Measurements from ENCODE around the gene IL25.
"Not testable (repeated sequence)": the region's sequence is repeated elsewhere in the genome, so short reads cannot be mapped to it uniquely, and the experiment has no call there.

IL25 gene

GRCh38 chr14:23376482-23377197, 4.0 kb downstream of the IL25 start, which contains the start of gene CMTM5:
CMTM5 (plus strand) TSS chr14:23377046; CDS start chr14:23377252, 206 bp downstream.
- DNase-seq = no peak

- no peak for DNase-seq
These were observed 4.6 kb downstream of the IL25 start for GRCh38 chr14:23377198-23377550.

GRCh38 chr14:23377573-23378563, 5.3 kb downstream of the IL25 start:
- no peak for DNase-seq

- DNase-seq = no peak
These were observed 6.1 kb downstream of the IL25 start for GRCh38 chr14:23378612-23379220.

- peak; percentile 62 to 71 for DNase-seq
These were observed 7.0 kb downstream of the IL25 start for GRCh38 chr14:23379366-23380196.

- DNase-seq = no peak
These were observed 7.7 kb downstream of the IL25 start for GRCh38 chr14:23380197-23380914.

- DNase-seq = no peak
These were observed 8.4 kb downstream of the IL25 start for GRCh38 chr14:23380976-23381375.

GRCh38 chr14:23381871-23382270, 9.3 kb downstream of the IL25 start:
- DNase-seq = no peak

- DNase-seq = no peak
These were observed 9.7 kb downstream of the IL25 start for GRCh38 chr14:23382276-23382675.

GRCh38 chr14:23382731-23383440, 10.3 kb downstream of the IL25 start:
- DNase-seq = no peak

- no peak for DNase-seq
These were observed 11.9 kb downstream of the IL25 start for GRCh38 chr14:23384364-23385080.

GRCh38 chr14:23385244-23385641, 12.6 kb downstream of the IL25 start:
- no peak for DNase-seq

GRCh38 chr14:23385642-23386265, 13.1 kb downstream of the IL25 start:
- DNase-seq = no peak

- DNase-seq = not testable (repeated sequence)
These were observed 13.7 kb downstream of the IL25 start for GRCh38 chr14:23386266-23386657.

GRCh38 chr14:23386999-23387398, 14.4 kb downstream of the IL25 start:
- DNase-seq = no peak

- DNase-seq = no peak
These were observed 15.6 kb downstream of the IL25 start for GRCh38 chr14:23387916-23388882.

GRCh38 chr14:23388996-23389395, 16.4 kb downstream of the IL25 start:
- no peak for DNase-seq

GRCh38 chr14:23389396-23389795, 16.8 kb downstream of the IL25 start:
- no peak for DNase-seq

GRCh38 chr14:23389871-23390270, 17.3 kb downstream of the IL25 start:
- DNase-seq = not testable (repeated sequence)

All from CD4-positive, alpha-beta T cell treated with Interleukin-1 beta for 1 hour (primary cell).